Stimulated activated CD4-positive, alpha-beta T cell treated with anti-CD3 and anti-CD28 coated beads, Interleukin-4, amount 100 ng/mL, for 48 hours (primary cell): ENCODE data around the gene UBAC2.
"Not testable (repeated sequence)": the region's sequence is repeated elsewhere in the genome, so short reads cannot be mapped to it uniquely, and the experiment has no call there.

Experiments
- DNase-seq, 2 donors: peaks; one replicate each; pipeline ENCODE4 v3.0.0-alpha.2; 2020; ENCODE audit warnings: low read depth in 2 of 2

Gene UBAC2

DNA sequence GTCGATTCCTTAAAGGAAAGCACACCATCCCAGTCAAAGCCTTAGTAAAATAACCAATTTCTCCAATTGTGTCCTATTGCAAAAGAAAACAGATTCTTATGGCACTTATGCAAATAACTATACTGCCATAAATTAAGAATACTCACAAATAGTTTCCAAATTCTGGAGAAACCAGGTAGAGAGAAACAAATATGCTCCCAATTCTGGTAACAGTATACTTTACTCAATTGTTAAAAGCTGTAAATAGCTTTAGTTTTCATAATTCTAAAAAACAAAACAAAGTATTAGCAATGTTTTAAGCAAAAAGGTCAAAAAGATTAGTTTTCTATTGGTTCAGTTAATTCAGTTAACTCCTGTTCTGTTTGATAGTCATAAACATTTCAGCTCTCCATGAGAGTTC, 18.2 kb upstream of the UBAC2 start:
- DNase-seq = no peak

DNA sequence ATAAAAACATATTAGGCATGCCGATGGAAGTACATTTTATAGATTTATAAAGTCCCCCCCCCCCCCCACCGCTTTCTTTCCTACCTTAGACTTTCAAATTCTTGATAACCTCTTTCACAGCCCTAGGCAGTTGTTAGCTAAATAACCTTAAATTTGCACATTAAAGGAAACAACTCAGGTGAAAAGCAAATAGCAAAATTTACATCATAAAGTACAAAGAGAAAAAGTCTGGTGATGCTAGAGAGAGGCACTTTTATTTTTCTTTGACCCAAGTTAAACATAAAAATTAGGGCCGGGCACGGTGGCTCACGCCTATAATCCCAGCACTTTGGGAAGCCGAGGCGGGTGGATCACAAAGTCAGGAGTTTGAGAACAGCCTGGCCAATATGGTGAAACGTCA, 15.0 kb upstream of the UBAC2 start:
- DNase-seq = no peak

- no peak for DNase-seq
Observed at GRCh38 chr13:99190147-99190985, 10.3 kb upstream of the UBAC2 start.

DNA sequence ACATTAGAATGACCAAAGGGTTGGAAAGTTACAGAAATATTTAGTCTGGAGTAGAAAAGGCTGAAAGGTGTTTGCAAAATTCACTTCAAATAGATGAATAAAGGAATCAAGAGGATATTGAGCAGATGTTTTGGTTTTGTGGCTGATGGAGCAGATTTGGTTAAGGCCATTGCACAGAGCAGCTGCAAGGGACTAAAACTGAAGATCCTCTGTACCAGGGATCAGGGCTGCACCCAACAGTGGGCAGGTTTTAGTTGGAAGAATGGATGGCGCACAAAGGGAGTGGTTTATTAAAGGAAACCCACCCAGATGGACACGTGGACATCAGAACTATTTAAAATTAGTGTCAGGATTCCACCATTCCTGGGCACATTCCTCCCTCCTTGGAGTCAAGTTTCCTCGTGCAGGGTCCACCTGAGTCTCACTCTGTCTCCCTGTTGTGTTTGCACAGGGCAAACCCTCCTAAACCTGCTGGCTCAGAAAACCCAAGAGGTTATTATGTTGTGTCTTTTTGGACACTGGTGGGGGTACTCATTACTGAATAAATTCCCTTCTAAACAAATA, 9.2 kb upstream of the UBAC2 start:
- no peak for DNase-seq

- no peak for DNase-seq
Observed at GRCh38 chr13:99191900-99192399, 8.7 kb upstream of the UBAC2 start.

DNA sequence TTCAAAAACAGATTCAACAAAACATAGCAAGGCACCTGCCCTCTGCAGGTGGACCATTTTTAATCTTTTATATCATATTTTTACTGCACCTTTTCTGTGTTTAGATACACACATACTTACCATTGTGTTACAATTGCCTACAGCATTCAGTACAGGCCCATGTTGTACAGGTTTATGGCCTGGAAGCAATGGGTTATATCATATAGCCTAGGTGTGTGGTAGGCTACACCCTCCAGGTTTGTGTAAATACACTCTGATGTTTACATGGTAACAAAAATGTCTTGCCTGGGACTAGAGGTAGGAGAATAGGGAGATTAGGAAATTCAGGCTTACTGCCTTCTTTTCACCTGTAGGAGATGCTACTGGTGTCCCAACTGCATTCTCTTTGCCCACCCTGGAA, 8.2 kb upstream of the UBAC2 start:
- no peak for DNase-seq

- DNase-seq = no peak
Observed at GRCh38 chr13:99193152-99193551, 7.5 kb upstream of the UBAC2 start.

- DNase-seq = no peak
Observed at GRCh38 chr13:99196466-99197116, 4.1 kb upstream of the UBAC2 start.

GRCh38 chr13:99197117-99197651, 3.5 kb upstream of the UBAC2 start:
- DNase-seq = no peak

DNA sequence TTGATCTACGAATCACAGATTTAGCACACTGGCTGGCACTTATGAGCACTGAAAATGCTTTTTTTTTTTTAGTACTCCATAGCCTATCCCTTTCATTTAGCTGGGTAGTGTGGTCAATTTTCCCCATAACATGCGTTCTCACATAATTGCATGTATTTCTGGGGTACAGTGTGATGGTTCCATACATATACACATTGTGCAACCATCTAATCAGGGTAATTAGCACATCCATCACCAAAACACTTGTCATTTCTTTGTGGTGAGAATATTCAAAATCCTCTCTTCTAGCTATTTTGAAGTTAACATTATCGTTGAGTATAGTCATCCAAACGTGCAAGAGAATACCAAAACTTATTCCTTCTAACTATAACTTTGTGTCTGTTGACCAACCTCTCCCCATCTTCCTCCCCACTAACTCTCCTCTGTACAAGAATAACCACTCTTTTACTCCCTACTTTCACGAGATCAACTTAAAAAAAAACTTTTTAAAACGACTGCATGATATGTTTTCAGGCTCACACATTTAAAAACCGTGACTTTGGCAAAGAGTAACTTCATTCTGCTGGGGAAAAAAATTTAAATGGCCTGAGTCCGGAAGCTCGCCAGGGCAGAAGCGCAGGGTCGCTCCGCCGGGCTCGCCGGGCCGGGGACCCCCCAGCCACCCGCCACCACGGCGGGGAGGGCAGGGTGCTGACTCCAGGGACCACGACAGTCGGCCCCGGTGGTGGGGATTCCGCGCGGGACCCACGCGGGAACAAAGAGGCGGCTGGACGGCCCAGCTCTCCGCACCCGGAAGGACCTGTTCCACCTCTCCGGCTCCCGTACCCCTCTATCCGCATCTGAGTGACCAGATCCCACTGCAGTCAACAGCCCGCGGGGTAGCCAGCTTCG, 868 bp upstream of the UBAC2 start:
- no peak for DNase-seq

GRCh38 chr13:99203601-99204579, 3.2 kb downstream of the UBAC2 start:
- DNase-seq = no peak

GRCh38 chr13:99205621-99206220, 5.1 kb downstream of the UBAC2 start:
- no peak for DNase-seq

DNA sequence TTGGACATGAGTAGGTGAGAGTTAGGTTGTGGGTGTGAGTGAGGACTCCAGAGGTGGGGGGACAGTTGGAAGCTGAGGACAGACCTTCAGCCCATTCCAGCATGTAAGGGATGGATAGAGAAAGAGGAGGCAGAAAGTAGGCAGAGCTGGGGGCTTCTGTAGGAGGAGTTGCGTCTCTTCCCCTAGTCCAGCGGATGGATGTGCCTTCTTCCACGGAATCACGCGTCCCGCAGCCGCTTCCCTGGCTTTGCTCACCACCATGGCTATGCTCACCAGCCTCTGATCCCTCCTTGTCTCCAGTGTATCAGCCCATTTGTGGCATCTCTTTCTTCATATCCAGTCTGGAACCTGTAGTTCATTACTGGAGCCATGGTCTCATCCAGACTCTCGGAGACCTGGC, 5.6 kb downstream of the UBAC2 start:
- no peak for DNase-seq

DNA sequence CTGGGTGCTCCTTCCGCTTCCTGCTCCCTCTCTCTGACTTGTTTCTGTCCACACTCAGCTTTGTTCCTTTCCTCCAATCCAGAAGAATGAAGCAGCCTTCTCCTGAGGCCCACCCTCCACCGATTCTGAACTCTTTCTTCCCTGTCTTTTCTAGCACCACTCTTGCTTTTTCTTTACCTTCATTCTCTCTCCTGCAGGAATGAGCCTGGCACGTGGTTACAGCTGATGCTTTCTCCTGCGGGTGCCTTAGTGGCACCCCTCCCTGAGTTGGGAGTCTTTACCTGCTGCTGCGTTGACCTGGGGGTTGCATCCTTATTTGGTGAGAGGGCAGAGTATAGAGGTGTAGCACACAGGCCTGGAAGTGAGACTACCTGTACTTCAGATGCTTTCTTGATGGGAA, 6.2 kb downstream of the UBAC2 start:
- DNase-seq = no peak

GRCh38 chr13:99207511-99207910, 6.9 kb downstream of the UBAC2 start:
- DNase-seq = no peak

DNA sequence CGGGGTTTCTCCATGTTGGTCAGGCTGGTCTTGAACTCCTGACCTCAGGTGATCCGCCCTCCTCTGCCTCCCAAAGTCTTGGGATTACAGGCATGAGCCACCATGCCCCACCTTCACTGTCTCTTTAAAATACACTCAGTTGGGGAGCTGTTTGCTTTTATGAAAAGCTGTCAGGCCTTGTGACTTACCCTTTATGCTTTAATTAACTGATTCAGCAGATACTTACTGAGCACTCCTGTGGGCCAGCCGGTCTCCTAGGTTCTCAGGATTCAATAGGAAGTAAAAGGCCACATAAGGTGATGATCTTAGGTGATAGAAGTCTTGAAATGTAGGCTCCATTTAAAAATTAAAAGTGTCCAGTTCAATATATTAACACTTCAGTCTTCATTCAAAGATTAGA, 7.5 kb downstream of the UBAC2 start:
- no peak for DNase-seq

DNA sequence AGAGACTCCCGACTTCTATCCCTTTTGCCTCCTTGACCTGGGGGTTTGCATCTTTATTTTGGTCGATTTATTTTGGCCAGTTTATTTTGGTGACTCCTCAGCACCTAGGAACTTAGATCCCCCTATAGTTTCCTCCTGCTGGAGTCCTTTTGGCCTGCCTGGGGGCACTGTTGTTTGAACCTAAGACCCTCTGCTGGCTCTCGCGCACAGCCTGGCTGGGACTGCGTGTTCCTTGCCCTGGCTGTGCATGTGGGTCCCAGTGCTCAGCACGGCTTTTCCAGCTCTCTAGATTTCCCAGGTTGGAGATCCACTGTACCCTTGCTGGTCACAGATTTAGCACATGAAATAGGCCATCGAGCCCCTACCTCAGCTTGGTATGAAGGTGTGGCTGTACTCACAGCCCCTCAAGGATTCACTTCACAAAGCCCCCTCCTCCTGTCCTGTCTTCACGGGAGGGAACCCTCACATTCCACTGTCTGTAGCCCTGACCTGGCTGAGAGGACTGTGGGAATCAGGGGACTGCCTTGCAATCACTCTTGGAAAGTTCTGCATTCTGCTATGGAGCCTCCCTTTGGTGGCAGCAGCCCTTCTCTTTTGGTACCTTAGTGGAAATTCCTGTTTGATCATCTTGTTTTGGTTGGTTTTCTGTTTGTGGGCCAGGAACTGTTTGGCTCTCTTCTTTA, 8.3 kb downstream of the UBAC2 start:
- no peak for DNase-seq

- not testable (repeated sequence) for DNase-seq
Observed at GRCh38 chr13:99210627-99211026, 10.0 kb downstream of the UBAC2 start.

- DNase-seq = no peak
Observed at GRCh38 chr13:99211421-99212035, 10.9 kb downstream of the UBAC2 start.
